Omental fat pad (tissue), 4 donors: ENCODE measurements around the gene PLEKHM3. TPM values are rescaled to one million over a fixed set of nuclear protein-coding genes. Genes with fewer than 3 reads are reported as not detected.

ENCODE experiments used
- ATAC-seq: fragments of 150-250 bp; one replicate; pipeline ENCODE4 v1.9.1; 2016; ENCODE audit warnings: mild to moderate bottlenecking, moderate library complexity; ENCODE audit not compliant: low FRiP score
- DNase-seq: peaks from one replicate; pipeline ENCODE4 v3.0.0-alpha.2; 2019; ENCODE audit warnings: low spot score
- total RNA-seq, 4 donors: library from RNA; depleted of rRNA; stranded (reverse); fragments of >200 nt; gene quantifications; one replicate each; pipeline ENCODE4 v1.1.0, GENCODE V29; 2016
- TF ChIP-seq, protein P1 (sequence below), 3 donors: fragments of 450-650 bp; IDR thresholded peaks; one replicate each; pipeline ENCODE4 v1.5.1; 2016 to 2017; ENCODE audit warnings: antibody characterized with exemption in 3 of 3, mild to moderate bottlenecking in 3 of 3, moderate library complexity in 2 of 3

Gene PLEKHM3
- total RNA-seq, 4 donors from 2014 or later, result 14.1 to 31.4 (median 24.2) TPM

DNA sequence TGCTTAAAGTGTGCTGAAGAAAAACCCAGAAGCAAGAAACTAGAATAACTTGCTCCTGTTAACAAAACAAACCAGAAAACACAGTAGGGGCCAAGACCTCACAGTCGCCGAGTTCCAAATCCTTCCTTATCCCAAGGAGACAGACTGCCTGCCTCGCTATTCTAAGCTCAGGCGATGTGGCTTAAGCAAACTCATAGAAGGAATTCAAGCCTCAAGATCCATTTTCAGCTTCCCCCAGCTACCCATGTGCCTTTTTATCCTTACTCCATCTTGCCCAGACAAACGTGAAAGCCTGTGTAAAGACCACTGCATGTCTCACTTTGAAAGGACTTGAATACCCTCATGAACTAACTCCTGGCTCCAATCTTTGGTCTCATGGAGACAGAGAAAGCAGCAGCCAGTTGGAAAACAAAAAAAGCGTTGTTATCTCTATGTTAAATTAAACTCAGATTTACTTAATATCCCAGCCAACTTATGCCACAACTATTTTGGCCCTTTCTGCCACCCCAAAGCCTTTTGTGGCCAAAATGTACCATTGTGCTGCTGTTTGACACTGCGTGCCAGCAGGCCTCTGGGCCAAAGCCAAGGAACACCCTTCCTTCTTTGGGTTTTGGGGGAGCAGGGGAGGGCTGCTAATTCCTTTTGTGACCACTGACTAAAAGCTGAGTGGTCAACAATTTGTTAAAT lies 132.5 kb downstream of the PLEKHM3 start:
- ATAC-seq (no peak), DNase-seq (no peak)
- TF ChIP-seq, protein P1, sequence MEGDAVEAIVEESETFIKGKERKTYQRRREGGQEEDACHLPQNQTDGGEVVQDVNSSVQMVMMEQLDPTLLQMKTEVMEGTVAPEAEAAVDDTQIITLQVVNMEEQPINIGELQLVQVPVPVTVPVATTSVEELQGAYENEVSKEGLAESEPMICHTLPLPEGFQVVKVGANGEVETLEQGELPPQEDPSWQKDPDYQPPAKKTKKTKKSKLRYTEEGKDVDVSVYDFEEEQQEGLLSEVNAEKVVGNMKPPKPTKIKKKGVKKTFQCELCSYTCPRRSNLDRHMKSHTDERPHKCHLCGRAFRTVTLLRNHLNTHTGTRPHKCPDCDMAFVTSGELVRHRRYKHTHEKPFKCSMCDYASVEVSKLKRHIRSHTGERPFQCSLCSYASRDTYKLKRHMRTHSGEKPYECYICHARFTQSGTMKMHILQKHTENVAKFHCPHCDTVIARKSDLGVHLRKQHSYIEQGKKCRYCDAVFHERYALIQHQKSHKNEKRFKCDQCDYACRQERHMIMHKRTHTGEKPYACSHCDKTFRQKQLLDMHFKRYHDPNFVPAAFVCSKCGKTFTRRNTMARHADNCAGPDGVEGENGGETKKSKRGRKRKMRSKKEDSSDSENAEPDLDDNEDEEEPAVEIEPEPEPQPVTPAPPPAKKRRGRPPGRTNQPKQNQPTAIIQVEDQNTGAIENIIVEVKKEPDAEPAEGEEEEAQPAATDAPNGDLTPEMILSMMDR (IDR thresholded peaks at IDR 0.05), result no peak

DNA sequence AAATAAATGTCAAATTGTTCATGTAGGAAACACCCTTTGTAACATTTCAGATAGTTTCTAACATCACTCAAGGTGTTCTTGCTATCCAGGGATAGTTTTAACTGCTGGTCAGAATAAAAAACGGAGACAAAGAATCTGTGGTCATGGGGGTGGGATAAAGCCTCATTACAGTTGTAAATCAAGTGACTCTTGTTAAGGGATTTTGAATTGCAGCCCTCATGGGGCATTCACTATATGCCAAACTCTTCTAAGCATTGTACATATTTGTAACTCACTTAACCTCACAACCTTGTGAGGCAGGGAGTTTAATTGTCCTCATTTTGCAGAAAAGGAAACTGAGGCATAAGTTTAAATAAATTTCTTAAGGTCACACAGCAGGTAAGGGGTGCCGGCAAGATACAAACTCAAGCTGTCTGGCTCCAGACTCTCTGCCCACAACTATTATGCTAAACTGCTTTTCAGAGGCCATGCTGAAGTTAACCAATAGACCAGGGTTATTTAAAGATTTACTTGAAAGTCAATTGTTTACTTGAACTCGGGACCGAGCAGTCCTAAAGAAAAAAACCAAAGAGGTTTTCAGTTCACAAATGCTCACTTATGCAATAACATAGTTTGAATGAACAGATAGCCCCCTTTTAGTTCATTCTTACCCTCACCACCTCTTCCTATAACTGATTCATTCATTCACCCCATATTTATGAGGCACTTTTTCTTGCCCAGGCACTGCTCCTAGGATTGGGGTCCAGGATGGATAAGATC lies 134.1 kb downstream of the PLEKHM3 start:
- TF ChIP-seq, protein P1 (IDR thresholded peaks at IDR 0.05), result no peak
- ATAC-seq (no peak), DNase-seq (no peak)

- ATAC-seq, result no peak
- DNase-seq, result no peak
- TF ChIP-seq, protein P1 (IDR thresholded peaks at IDR 0.05), result no peak
Observed at GRCh38 chr2:207887500-207887899, 137.8 kb downstream of the PLEKHM3 start.

DNA sequence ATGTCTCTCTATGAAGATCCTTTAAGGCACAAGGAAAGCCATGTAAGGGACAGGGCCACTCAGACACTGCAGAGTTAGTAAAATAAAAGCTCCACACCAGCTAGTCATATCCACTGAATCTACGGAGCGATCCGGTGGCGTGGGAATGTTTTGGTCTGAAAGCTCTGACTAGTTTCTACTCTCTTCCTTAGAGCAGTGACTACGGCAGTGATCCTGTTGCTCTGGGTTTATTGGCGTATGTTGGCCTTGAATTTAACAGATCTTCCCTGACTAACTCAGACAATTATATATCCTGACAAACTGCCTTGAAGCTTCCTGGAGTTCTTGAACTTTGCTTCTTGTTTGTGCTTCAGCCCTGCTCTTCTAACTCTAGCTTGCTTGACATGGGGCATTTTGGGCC lies 140.3 kb downstream of the PLEKHM3 start:
- DNase-seq (no peak), ATAC-seq (no peak)
- TF ChIP-seq, protein P1 (IDR thresholded peaks at IDR 0.05), result no peak

DNA sequence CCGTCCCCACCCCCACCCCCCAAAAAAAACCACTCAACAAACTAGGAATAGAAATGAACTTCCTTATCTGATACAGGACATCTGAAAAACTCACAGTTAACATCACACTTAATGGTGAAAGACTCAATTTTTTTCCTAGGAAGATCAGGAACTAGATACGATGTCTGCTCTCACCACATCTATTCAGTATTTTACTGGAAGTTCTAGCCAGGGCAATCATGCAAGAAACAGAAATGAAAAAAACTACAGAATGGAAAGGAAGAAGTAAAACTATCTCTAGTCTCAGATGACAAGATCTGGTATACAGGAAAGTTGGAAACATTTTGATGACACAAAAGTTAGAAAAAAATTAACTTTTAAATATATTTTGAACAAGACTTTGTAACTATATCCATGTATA lies 141.2 kb downstream of the PLEKHM3 start:
- ATAC-seq (no peak), DNase-seq (no peak)
- TF ChIP-seq, protein P1 (IDR thresholded peaks at IDR 0.05), result no peak

- DNase-seq (no peak), ATAC-seq (no peak)
- TF ChIP-seq, protein P1 (IDR thresholded peaks at IDR 0.05), result no peak
Observed at GRCh38 chr2:207883002-207883780, 142.1 kb downstream of the PLEKHM3 start.
